Activated T-helper 1 cell treated with Interleukin-2 at 50 U/mL for 16 hours (primary cell): ENCODE data around the gene SIGLEC8.

ENCODE experiments used
- DNase-seq: peaks from one replicate; pipeline ENCODE4 v3.0.0-alpha.2; 2020; ENCODE audit warnings: low read depth

The SIGLEC8 gene

DNA sequence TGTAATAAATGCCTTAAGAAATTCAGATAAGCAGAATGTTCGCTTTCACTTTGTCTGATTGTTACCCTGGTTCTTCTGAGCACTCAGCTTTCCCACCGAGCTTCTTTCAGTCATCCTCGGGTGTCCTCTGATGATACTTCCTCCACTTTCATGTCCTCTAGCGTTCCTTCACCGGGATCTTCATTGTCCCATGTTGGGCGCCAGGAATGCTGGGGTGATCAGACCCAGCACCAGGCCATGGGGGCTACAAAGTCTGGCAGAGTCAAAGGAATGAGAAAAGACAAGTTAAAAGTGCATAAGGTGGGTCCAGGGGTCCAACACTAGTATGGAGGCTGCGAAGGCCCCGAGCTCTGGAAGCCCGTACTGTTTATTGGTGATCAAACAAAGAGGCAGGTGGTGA, 56.1 kb downstream of the SIGLEC8 start:
- no peak for DNase-seq
